GM23248 (cell line): ENCODE measurements around the gene LGALS13. TPM values are rescaled to one million over a fixed set of nuclear protein-coding genes. Genes with fewer than 3 reads are reported as not detected.

Experiments used
- DNase-seq: peaks from one replicate; pipeline ENCODE4 v3.0.0-alpha.2; 2015
- H2AFZ ChIP-seq: fragments of 200-600 bp; sonication (generic); 2 replicates; pipeline ENCODE4 v1.6.1; 2016; ENCODE audit warnings: antibody characterized with exemption
- H3F3A ChIP-seq: fragments of 200-600 bp; sonication (generic); 2 replicates; pipeline ENCODE4 v1.6.1; 2016; ENCODE audit warnings: mild to moderate bottlenecking, antibody characterized with exemption, mixed run types; ENCODE audit not compliant: insufficient read depth
- H3K27ac ChIP-seq: fragments of 200-600 bp; sonication (generic); 2 replicates; pipeline ENCODE4 v1.5.1; 2016; ENCODE audit warnings: mild to moderate bottlenecking
- H3K27me3 ChIP-seq: fragments of 200-600 bp; sonication (generic); replicated peaks from 2 replicates; pipeline ENCODE4 v1.6.1; 2016; ENCODE audit warnings: mild to moderate bottlenecking; ENCODE audit not compliant: insufficient read depth
- H3K36me3 ChIP-seq: fragments of 200-600 bp; sonication (generic); 2 replicates; pipeline ENCODE4 v1.6.1; 2016; ENCODE audit warnings: low read depth, mild to moderate bottlenecking
- H3K4me1 ChIP-seq: fragments of 200-600 bp; sonication (generic); 2 replicates; pipeline ENCODE4 v1.6.1; 2016; ENCODE audit warnings: mild to moderate bottlenecking; ENCODE audit not compliant: insufficient read depth
- H3K4me2 ChIP-seq: fragments of 200-600 bp; sonication (generic); one replicate; pipeline ENCODE4 v1.6.1; 2016; ENCODE audit warnings: mild to moderate bottlenecking; ENCODE audit not compliant: unreplicated experiment
- H3K4me3 ChIP-seq: fragments of 200-600 bp; sonication (generic); 2 replicates; pipeline ENCODE4 v1.5.1; 2016; ENCODE audit warnings: mild to moderate bottlenecking
- H3K79me2 ChIP-seq: fragments of 200-600 bp; sonication (generic); 2 replicates; pipeline ENCODE4 v1.6.1; 2016; ENCODE audit warnings: mild to moderate bottlenecking; ENCODE audit not compliant: insufficient read depth
- H3K9ac ChIP-seq: fragments of 200-600 bp; sonication (generic); 2 replicates; pipeline ENCODE4 v1.6.1; 2016; ENCODE audit warnings: mild to moderate bottlenecking
- H3K9me2 ChIP-seq: fragments of 200-600 bp; sonication (generic); 2 replicates; pipeline ENCODE4 v1.6.1; 2016; ENCODE audit warnings: mixed run types, mild to moderate bottlenecking, moderate library complexity; ENCODE audit not compliant: insufficient read depth
- H3K9me3 ChIP-seq: fragments of 200-600 bp; sonication (generic); one replicate; pipeline ENCODE4 v1.6.1; 2017; ENCODE audit warnings: low read depth
- H4K20me1 ChIP-seq: fragments of 200-600 bp; sonication (generic); 2 replicates; pipeline ENCODE4 v1.6.0; 2016; ENCODE audit not compliant: insufficient read depth
- EZH2 ChIP-seq: fragments of 200-600 bp; sonication (generic); IDR thresholded peaks from 2 replicates; pipeline ENCODE4 v1.6.1; 2018; ENCODE audit warnings: antibody characterized with exemption, mild to moderate bottlenecking; ENCODE audit not compliant: insufficient read depth, poor library complexity, severe bottlenecking
- EZH2phosphoT487 ChIP-seq: fragments of 200-600 bp; sonication (generic); IDR thresholded peaks from 2 replicates; pipeline ENCODE4 v1.6.1; 2018; ENCODE audit warnings: antibody characterized with exemption, moderate library complexity, mild to moderate bottlenecking, low read depth; ENCODE audit not compliant: insufficient read depth
- WGBS, 2 experiments: methylation state at CpG; one replicate each; pipeline ENCODE4 v1.1.6; 2015 to 2017; ENCODE audit warnings: low lambda C conversion rate in 2 of 2, low coverage in 1 of 2; ENCODE audit errors: missing lambda C conversion rate in 2 of 2; 5-methylcytosine and 5-hydroxymethylcytosine counted together
- in situ Hi-C: fragments of 300-500 bp; cut with MboI; formaldehyde crosslinking; loops from 2 replicates; pipeline ENCODE4 v1.15.0; 2020
- polyA plus RNA-seq: library from polyadenylated mRNA; unstranded; fragments of >200 nt; fragmentation: Nextera tagmentation; extraction: Ambion mirVana; gene quantifications from 2 replicates; pipeline ENCODE4 v1.2.1, GENCODE V29; 2016
- total RNA-seq: library from RNA; depleted of rRNA; stranded (reverse); fragments of >200 nt; shearing (Covaris generic); gene quantifications from 2 replicates; pipeline ENCODE4 v1.2.3, GENCODE V29; 2014

The LGALS13 gene
- total and polyA plus RNA-seq, 2 experiments from 2014 or later: not detected

GRCh38 chr19:39588066-39588465 is 14.3 kb upstream of the LGALS13 start:
- H3K27ac ChIP-seq: no peak overlapping the region
- no peaks in the 10 kb centered on the region for H3K4me1 ChIP-seq
- no peak overlapping the region for H3K9ac ChIP-seq
- no peaks in the 10 kb centered on the region for H3K9me2 ChIP-seq
- H3K79me2 ChIP-seq: no peaks in the 10 kb centered on the region
- in situ Hi-C loops: no loop called here
- H3K4me2 ChIP-seq: no peak overlapping the region
- 0% methylated on average over 2 of the region's 2 CpGs for WGBS, 2 experiments
- H3K36me3 ChIP-seq: no peaks in the 10 kb centered on the region
- TF ChIP-seq EZH2: no peak
- no peak for TF ChIP-seq EZH2phosphoT487
- no peaks in the 10 kb centered on the region for H3F3A ChIP-seq
- no peaks in the 10 kb centered on the region for H4K20me1 ChIP-seq
- no peak overlapping the region for H2AFZ ChIP-seq
- H3K27me3 ChIP-seq: no peaks in the 10 kb centered on the region
- no peaks in the 10 kb centered on the region for H3K9me3 ChIP-seq
- DNase-seq: no peak
- no peak overlapping the region for H3K4me3 ChIP-seq

GRCh38 chr19:39590265-39590664 is 12.1 kb upstream of the LGALS13 start:
- no peaks in the 10 kb centered on the region for H3K9me3 ChIP-seq
- no peaks in the 10 kb centered on the region for H3K4me1 ChIP-seq
- H3K79me2 ChIP-seq: no peaks in the 10 kb centered on the region
- no peak overlapping the region for H3K9ac ChIP-seq
- no peaks in the 10 kb centered on the region for H3K36me3 ChIP-seq
- no peaks in the 10 kb centered on the region for H4K20me1 ChIP-seq
- peak; percentile 3 for DNase-seq
- H2AFZ ChIP-seq: no peak overlapping the region
- TF ChIP-seq EZH2phosphoT487 (no peak), EZH2 (no peak)
- no peak overlapping the region for H3K27ac ChIP-seq
- H3K4me2 ChIP-seq: no peak overlapping the region
- no peaks in the 10 kb centered on the region for H3K9me2 ChIP-seq
- H3K27me3 ChIP-seq: no peaks in the 10 kb centered on the region
- H3K4me3 ChIP-seq: no peak overlapping the region
- no peaks in the 10 kb centered on the region for H3F3A ChIP-seq
- WGBS, 2 experiments: 13 to 16% methylated on average over 2 of the region's 2 CpGs
- in situ Hi-C loops: no loop called here

- Histone ChIP-seq H3F3A (no peaks in the 10 kb centered on the region), H3K27me3 (no peaks in the 10 kb centered on the region), H3K79me2 (no peaks in the 10 kb centered on the region), H3K9me2 (no peaks in the 10 kb centered on the region), H3K27ac (no peak overlapping the region), H3K4me1 (no peaks in the 10 kb centered on the region), H3K36me3 (no peaks in the 10 kb centered on the region), H3K4me3 (no peak overlapping the region), H2AFZ (no peak overlapping the region), H3K4me2 (no peak overlapping the region), H3K9me3 (no peaks in the 10 kb centered on the region), H3K9ac (no peak overlapping the region), H4K20me1 (no peaks in the 10 kb centered on the region)
- TF ChIP-seq EZH2phosphoT487: no peak
- DNase-seq: no peak
- WGBS, 2 experiments: 38 to 42% methylated on average over 7 of the region's 7 CpGs
- in situ Hi-C loops: no loop called here
These were observed 9.9 kb upstream of the LGALS13 start for GRCh38 chr19:39592381-39592780.

GRCh38 chr19:39595950-39596349 is 6.4 kb upstream of the LGALS13 start:
- in situ Hi-C loops: no loop called here
- 25 to 26% methylated on average over 6 of the region's 6 CpGs for WGBS, 2 experiments

GRCh38 chr19:39596911-39597310 is 5.4 kb upstream of the LGALS13 start:
- in situ Hi-C loops: no loop called here
- no peak overlapping the region for H3K27ac ChIP-seq
- H3K4me2 ChIP-seq: no peak overlapping the region
- no peaks in the 10 kb centered on the region for H3K79me2 ChIP-seq
- H3K9me2 ChIP-seq: no peaks in the 10 kb centered on the region
- no peak for DNase-seq
- H3K9me3 ChIP-seq: no peaks in the 10 kb centered on the region
- H2AFZ ChIP-seq: no peak overlapping the region
- no peaks in the 10 kb centered on the region for H3K27me3 ChIP-seq
- no peaks in the 10 kb centered on the region for H3K36me3 ChIP-seq
- H4K20me1 ChIP-seq: no peaks in the 10 kb centered on the region
- TF ChIP-seq EZH2 (no peak), EZH2phosphoT487 (no peak)
- no peak overlapping the region for H3K4me3 ChIP-seq
- no peaks in the 10 kb centered on the region for H3K4me1 ChIP-seq
- H3K9ac ChIP-seq: no peak overlapping the region
- H3F3A ChIP-seq: no peaks in the 10 kb centered on the region

More at GRCh38 chr19:39595950-39596349, 6.4 kb upstream of the LGALS13 start:
- Histone ChIP-seq H3K4me1 (no peaks in the 10 kb centered on the region), H3K9ac (no peak overlapping the region), H3K27me3 (no peaks in the 10 kb centered on the region), H3K9me3 (no peaks in the 10 kb centered on the region), H3K4me2 (no peak overlapping the region), H2AFZ (no peak overlapping the region), H3F3A (no peaks in the 10 kb centered on the region), H3K36me3 (no peaks in the 10 kb centered on the region), H4K20me1 (no peaks in the 10 kb centered on the region), H3K9me2 (no peaks in the 10 kb centered on the region), H3K4me3 (no peak overlapping the region), H3K27ac (no peak overlapping the region), H3K79me2 (no peaks in the 10 kb centered on the region)
- DNase-seq: no peak
- TF ChIP-seq EZH2phosphoT487: no peak
- TF ChIP-seq EZH2: no peak
